HG03575 (cell line): Measurements from ENCODE around the gene SIL1.
"Not testable (repeated sequence)": the region's sequence is repeated elsewhere in the genome, so short reads cannot be mapped to it uniquely, and the experiment has no call there.

Experiments used
- ATAC-seq: cut with Tn5 transposase; IDR thresholded peaks from one replicate; pipeline ENCODE4 v1.9.1; 2021; ENCODE audit not compliant: unreplicated experiment, insufficient number of reproducible peaks, low FRiP score; ENCODE audit errors: extremely low read depth

SIL1 gene

DNA sequence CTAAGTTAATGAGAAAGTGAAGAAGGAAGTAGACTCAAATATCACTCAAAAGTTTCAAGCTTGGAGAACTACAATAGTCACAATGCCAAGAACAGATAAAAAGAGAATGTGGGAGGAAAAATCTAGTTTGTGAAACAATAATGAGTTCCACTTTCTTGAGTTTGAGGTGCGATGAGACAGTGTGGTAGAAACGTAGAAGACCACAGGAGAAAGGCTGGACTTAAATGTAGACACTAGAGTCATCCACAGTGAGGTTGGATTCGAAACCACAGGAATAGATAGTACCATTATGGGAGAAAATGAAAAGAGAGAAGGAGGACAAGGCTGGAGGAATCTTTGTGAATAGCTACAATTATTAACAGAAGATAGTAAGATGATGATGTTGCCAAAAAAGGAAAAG lies 182.0 kb downstream of the SIL1 start:
- no peak for ATAC-seq

- ATAC-seq, result no peak
Measured at GRCh38 chr5:139014726-139015125, 183.4 kb downstream of the SIL1 start.

GRCh38 chr5:139012176-139012575 lies 186.0 kb downstream of the SIL1 start:
- no peak for ATAC-seq

DNA sequence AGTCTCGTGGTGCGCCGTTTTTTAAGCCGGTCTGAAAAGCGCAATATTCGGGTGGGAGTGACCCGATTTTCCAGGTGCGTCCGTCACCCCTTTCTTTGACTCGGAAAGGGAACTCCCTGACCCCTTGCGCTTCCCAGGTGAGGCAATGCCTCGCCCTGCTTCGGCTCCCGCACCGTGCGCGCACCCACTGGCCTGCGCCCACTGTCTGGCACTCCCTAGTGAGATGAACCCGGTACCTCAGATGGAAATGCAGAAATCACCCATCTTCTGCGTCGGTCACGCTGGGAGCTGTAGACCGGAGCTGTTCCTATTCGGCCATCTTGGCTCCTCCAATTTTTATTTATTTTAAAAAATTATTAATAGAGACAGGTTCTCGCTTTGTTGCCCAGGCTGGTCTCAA lies 187.0 kb downstream of the SIL1 start:
- not testable (repeated sequence) for ATAC-seq

GRCh38 chr5:139004374-139005307 lies 193.5 kb downstream of the SIL1 start:
- ATAC-seq, result no peak

DNA sequence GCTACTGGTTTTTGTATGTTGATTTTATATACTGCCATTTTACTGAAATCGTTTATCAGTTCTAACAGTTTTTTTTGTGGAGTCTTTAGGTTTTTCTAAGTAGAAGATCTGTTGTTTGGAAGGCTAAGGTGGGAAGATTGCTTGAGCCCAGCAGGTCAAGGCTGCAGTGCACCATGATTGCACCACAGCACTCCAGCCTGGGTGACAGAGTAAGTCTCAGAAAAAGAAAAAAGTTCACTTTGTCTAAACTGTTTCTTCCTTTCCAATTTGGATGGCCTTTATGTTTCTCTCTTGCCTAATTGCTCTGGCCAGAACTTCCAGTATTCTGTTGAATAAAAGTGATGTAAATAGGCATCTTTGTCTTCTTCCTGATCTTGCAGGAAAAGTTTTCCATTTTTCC lies 198.5 kb downstream of the SIL1 start:
- ATAC-seq, result no peak

GRCh38 chr5:138998521-138998920 lies 199.6 kb downstream of the SIL1 start:
- no peak for ATAC-seq

GRCh38 chr5:138996120-138996519 lies 202.0 kb downstream of the SIL1 start:
- no peak for ATAC-seq

GRCh38 chr5:138990986-138991590 lies 207.1 kb downstream of the SIL1 start:
- ATAC-seq, result no peak

GRCh38 chr5:138989720-138990119 lies 208.4 kb downstream of the SIL1 start:
- no peak for ATAC-seq

DNA sequence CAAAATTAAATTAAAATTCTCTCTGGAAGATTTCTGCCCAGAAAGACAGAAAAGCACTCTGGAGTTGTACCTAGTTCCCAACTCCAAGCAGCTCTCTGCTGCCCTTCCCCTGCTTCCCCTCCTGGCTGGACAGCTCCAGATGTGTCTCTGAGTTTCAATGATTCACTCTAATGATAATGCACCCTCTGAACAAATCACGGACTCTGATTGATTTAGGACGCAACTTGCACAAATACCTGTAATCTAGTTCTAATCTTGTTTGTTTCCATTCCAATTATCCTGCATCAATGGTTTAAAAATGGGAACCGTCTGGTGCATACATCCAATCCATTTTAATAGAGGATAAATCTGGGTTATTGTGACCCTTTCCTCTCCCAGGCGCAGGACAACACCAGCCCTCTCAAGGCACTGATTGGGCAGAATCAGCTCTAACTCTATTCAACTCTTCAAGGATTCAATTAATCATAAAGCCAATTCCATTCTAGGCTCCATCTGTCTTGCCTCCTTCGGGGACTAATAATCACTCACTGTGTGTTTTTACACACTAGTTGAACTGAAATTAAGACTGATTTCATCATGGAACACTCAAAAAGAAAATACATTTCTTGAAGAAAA lies 211.9 kb downstream of the SIL1 start:
- no peak for ATAC-seq

DNA sequence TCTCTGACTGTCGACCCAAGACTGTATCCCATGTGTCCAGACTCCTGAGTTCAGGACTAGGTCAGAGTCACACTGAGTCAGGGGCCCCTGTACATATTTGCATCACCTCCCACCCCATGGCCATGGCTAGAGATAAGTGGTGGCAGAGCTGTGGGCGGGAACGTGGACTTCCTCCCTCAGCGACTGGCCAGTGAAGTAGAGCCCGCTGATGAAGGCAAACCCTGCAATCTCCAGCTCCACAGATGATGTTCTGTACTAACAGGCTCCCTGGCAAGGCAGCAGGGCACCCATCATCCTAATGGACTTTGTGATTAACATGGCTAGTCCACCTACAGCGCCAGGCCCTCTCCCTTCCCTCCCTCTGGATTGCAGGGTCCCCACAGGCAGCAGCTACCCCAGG lies 212.5 kb downstream of the SIL1 start:
- ATAC-seq, result no peak

GRCh38 chr5:138985256-138985655 lies 212.9 kb downstream of the SIL1 start:
- ATAC-seq, result no peak

- no peak for ATAC-seq
Measured at GRCh38 chr5:138983984-138984383, 214.2 kb downstream of the SIL1 start.

GRCh38 chr5:138981586-138981985 lies 216.6 kb downstream of the SIL1 start:
- ATAC-seq, result no peak

- no peak for ATAC-seq
Measured at GRCh38 chr5:138981131-138981530, 217.0 kb downstream of the SIL1 start.

GRCh38 chr5:138980441-138980840 lies 217.7 kb downstream of the SIL1 start:
- ATAC-seq, result no peak

DNA sequence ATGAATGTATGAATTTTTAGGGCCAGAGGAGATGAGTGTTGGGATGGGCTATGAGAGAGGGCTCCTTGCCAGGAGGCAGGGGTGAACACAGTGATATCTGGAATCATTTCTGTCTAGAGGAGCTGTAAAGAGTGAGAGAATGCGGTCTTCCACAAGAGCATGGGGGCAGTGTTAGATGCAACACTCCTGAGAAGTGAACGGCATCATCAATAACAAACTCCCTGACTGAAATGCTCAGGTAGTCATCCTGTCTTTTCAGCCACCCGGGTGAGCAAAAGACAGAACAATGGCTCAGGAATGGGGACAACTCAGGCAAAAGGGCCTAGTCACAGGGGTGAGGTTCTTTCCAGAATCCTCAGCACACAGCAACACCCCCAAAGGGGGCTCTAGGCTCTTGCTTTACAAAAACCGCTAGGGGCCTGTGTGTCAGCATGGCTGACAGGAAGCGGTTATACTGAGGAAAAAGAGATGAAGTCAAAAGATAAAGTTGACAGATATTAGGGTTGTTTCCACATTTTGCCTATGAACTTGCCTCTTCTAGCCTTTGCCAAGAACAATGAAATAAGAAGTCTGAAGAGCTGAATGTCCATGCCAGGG lies 218.4 kb downstream of the SIL1 start:
- ATAC-seq, result no peak

GRCh38 chr5:138978581-138978980 lies 219.6 kb downstream of the SIL1 start:
- no peak for ATAC-seq

GRCh38 chr5:138978080-138978479 lies 220.1 kb downstream of the SIL1 start:
- ATAC-seq, result no peak
